MM.1S (cell line): ENCODE results near the gene CMIP.
A peak's percentile ranks its signal among the peaks of the same experiment; 100 is the strongest.
"Not testable (repeated sequence)": the region's sequence is repeated elsewhere in the genome, so short reads cannot be mapped to it uniquely, and the experiment has no call there.

Experiments used
- DNase-seq: peaks from one replicate; pipeline ENCODE4 v3.0.0-alpha.2; 2015
- H2AFZ ChIP-seq: fragments of 300-600 bp; sonication (generic); 2 replicates; pipeline ENCODE4 v1.6.0; 2016; ENCODE audit warnings: antibody characterized with exemption, low read length
- H3F3A ChIP-seq: fragments of 300-600 bp; sonication (generic); 2 replicates; pipeline ENCODE4 v1.6.1; 2016; ENCODE audit warnings: mild to moderate bottlenecking, antibody characterized with exemption, low read length, moderate library complexity, mixed read lengths; ENCODE audit not compliant: insufficient read depth
- H3K27ac ChIP-seq: fragments of 300-600 bp; sonication (generic); 2 replicates; pipeline ENCODE4 v1.5.1; 2016; ENCODE audit warnings: mild to moderate bottlenecking, low read length
- H3K27me3 ChIP-seq: fragments of 300-600 bp; sonication (generic); replicated peaks from 2 replicates; pipeline ENCODE4 v1.6.0; 2016; ENCODE audit warnings: low read length; ENCODE audit not compliant: insufficient read depth
- H3K36me3 ChIP-seq: fragments of 300-600 bp; sonication (generic); replicated peaks from 2 replicates; pipeline ENCODE4 v1.6.1; 2016; ENCODE audit warnings: mild to moderate bottlenecking, low read length, mixed read lengths; ENCODE audit not compliant: insufficient read depth
- H3K4me1 ChIP-seq: fragments of 300-600 bp; sonication (generic); 2 replicates; pipeline ENCODE4 v1.6.1; 2016; ENCODE audit warnings: low read length, mixed read lengths
- H3K4me2 ChIP-seq: fragments of 300-600 bp; sonication (generic); 2 replicates; pipeline ENCODE4 v1.6.0; 2016; ENCODE audit warnings: low read depth, low read length
- H3K4me3 ChIP-seq: fragments of 300-600 bp; sonication (generic); 2 replicates; pipeline ENCODE4 v1.5.1; 2016; ENCODE audit warnings: low read length, mixed read lengths
- H3K79me2 ChIP-seq: fragments of 300-600 bp; sonication (generic); 2 replicates; pipeline ENCODE4 v1.6.1; 2016; ENCODE audit warnings: mixed run types, low read length, mixed read lengths
- H3K9ac ChIP-seq: fragments of 300-600 bp; sonication (generic); 2 replicates; pipeline ENCODE4 v1.6.1; 2016; ENCODE audit warnings: low read length, mixed read lengths
- H3K9me2 ChIP-seq: fragments of 300-600 bp; sonication (generic); replicated peaks from 2 replicates; pipeline ENCODE4 v1.6.1; 2016; ENCODE audit warnings: mild to moderate bottlenecking, low read length, mixed read lengths; ENCODE audit not compliant: insufficient read depth
- H3K9me3 ChIP-seq: fragments of 300-600 bp; sonication (generic); replicated peaks from 2 replicates; pipeline ENCODE4 v1.6.1; 2016; ENCODE audit warnings: mild to moderate bottlenecking, low read length, mixed read lengths; ENCODE audit not compliant: insufficient read depth
- H4K20me1 ChIP-seq: fragments of 300-600 bp; sonication (generic); 2 replicates; pipeline ENCODE4 v1.6.1; 2016; ENCODE audit warnings: mild to moderate bottlenecking, low read length, moderate library complexity, mixed read lengths; ENCODE audit not compliant: insufficient read depth
- EZH2 ChIP-seq: fragments of 300-600 bp; sonication (generic); optimal IDR thresholded peaks from 2 replicates; pipeline ENCODE3; 2017; ENCODE audit warnings: low read depth, mild to moderate bottlenecking, antibody characterized with exemption, low read length, mixed read lengths
- EZH2phosphoT487 ChIP-seq: fragments of 300-600 bp; sonication (generic); IDR thresholded peaks from 2 replicates; pipeline ENCODE4 v1.6.1; 2018; ENCODE audit warnings: antibody characterized with exemption, low read length
- TF ChIP-seq, protein P1 (sequence below): fragments of 300-600 bp; sonication (generic); IDR thresholded peaks from 2 replicates; pipeline ENCODE4 v1.5.1; 2016; ENCODE audit warnings: antibody characterized with exemption, low read length, mixed read lengths

CMIP gene

DNA sequence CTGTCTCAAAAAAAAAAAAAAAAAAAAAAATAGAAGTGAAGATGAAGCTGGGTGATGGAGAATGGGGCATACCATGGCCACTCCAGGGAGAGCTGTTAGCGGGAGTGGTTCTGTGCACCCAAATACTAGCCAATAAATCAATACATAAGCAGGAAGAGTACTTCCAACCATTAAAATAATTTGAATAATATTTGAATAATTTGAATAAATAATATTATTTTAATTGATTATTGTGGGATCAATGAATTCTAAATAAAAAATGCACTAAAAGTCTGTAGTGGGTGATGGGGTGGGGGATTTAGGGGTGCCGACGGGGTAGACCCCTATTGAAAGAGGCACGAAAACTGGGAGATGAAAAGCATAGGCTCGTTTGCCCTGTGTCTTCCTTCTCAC, 41.4 kb upstream of the CMIP start:
- Histone ChIP-seq H3F3A (no peaks in the 10 kb centered on the region), H3K9ac (no peak overlapping the region), H3K79me2 (no peaks in the 10 kb centered on the region), H3K36me3 (no peaks in the 10 kb centered on the region), H3K4me2 (peak overlapping the region; percentile 68; the same call in 1 of the 2 replicates), H4K20me1 (no peaks in the 10 kb centered on the region), H2AFZ (0 out of 2 replicates have a peak overlapping the region, but pooled peaks have one; percentile 53), H3K9me2 (no peaks in the 10 kb centered on the region), H3K4me3 (no peak overlapping the region), H3K4me1 (no peaks in the 10 kb centered on the region), H3K9me3 (no peaks in the 10 kb centered on the region), H3K27ac (no peak overlapping the region), H3K27me3 (no peaks in the 10 kb centered on the region)
- TF ChIP-seq EZH2phosphoT487 (no peak), EZH2 (no peak)
- TF ChIP-seq, protein P1, sequence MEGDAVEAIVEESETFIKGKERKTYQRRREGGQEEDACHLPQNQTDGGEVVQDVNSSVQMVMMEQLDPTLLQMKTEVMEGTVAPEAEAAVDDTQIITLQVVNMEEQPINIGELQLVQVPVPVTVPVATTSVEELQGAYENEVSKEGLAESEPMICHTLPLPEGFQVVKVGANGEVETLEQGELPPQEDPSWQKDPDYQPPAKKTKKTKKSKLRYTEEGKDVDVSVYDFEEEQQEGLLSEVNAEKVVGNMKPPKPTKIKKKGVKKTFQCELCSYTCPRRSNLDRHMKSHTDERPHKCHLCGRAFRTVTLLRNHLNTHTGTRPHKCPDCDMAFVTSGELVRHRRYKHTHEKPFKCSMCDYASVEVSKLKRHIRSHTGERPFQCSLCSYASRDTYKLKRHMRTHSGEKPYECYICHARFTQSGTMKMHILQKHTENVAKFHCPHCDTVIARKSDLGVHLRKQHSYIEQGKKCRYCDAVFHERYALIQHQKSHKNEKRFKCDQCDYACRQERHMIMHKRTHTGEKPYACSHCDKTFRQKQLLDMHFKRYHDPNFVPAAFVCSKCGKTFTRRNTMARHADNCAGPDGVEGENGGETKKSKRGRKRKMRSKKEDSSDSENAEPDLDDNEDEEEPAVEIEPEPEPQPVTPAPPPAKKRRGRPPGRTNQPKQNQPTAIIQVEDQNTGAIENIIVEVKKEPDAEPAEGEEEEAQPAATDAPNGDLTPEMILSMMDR = no peak
- no peak for DNase-seq

DNA sequence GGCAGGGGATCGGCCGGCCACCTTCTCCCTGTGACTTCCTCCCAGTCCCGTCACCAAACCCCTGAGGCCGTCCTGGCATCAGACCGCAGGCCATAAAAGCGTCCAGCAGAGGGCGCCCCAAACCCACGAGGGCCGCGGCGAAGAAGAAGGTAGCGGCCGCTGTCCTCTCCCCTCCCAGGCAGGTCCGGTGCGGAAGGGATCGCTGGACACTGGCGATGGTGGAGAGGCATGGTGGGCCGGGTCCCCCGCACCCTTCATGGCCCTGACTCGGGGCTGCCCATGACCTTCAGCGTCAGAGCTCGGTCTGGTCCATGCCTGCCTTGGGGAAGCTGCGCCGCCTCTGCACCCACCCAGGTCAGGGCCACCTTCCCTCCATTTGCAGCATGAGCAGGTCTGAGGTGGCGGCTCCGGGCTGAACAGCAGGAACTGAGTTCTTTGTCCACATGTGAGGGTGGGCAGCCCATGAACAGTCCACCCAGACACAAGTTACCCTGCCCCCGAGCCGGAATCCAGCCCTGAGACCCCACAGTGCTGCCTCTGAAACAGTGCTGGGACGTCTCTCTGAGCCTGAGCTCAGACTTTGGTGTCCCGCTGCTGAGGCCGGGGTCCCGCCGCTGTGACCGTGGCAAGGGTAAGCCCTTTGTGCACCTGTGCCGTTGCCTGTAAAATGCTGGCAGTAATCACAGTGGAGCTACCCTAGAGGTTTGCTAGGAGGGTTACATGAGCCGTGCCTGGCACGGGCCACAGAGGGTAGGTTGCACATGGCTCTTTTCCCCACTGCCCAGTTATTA, 40.8 kb upstream of the CMIP start:
- TF ChIP-seq, protein P1 = peak; percentile 67
- no peak for TF ChIP-seq EZH2
- peak overlapping the region; percentile 53; the same call in 1 of the 2 replicates for H2AFZ ChIP-seq
- no peaks in the 10 kb centered on the region for H4K20me1 ChIP-seq
- no peaks in the 10 kb centered on the region for H3K36me3 ChIP-seq
- no peak overlapping the region for H3K27ac ChIP-seq
- no peaks in the 10 kb centered on the region for H3K9me3 ChIP-seq
- H3K4me2 ChIP-seq = peak overlapping the region; percentile 68
- no peaks in the 10 kb centered on the region for H3K79me2 ChIP-seq
- no peaks in the 10 kb centered on the region for H3K4me1 ChIP-seq
- DNase-seq = peak; percentile 57
- H3F3A ChIP-seq = no peaks in the 10 kb centered on the region
- H3K9ac ChIP-seq = no peak overlapping the region
- no peak overlapping the region; the same call in 1 of the 2 replicates for H3K4me3 ChIP-seq
- no peaks in the 10 kb centered on the region for H3K27me3 ChIP-seq
- H3K9me2 ChIP-seq = no peaks in the 10 kb centered on the region

DNA sequence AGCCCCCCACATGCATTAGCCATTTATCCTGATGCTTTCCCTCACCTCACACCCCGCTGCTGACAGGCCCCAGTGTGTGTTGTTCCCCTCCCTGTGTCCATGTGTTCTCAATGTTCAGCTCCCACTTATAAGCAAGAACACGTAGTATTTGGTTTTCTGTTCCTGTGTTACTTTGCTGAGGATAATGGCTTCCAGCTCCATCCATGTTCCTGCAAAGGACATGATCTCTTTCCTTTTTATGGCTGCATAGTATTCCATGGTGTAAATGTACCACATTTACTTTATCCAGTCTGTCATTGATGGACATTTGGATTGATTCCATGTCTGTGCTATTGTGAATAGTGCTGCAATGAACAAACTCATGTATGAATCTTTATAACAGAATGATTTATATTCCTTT, 39.6 kb upstream of the CMIP start:
- H3K4me2 ChIP-seq, H3K9me3 ChIP-seq, H3K9ac ChIP-seq, H4K20me1 ChIP-seq, H2AFZ ChIP-seq, H3F3A ChIP-seq, H3K4me1 ChIP-seq, H3K27me3 ChIP-seq, H3K9me2 ChIP-seq, H3K79me2 ChIP-seq, H3K36me3 ChIP-seq, H3K27ac ChIP-seq, H3K4me3 ChIP-seq, DNase-seq: not testable (repeated sequence)

- no peaks in the 10 kb centered on the region for H3K79me2 ChIP-seq
- no peak overlapping the region for H2AFZ ChIP-seq
- H4K20me1 ChIP-seq = no peaks in the 10 kb centered on the region
- no peak for DNase-seq
- no peak overlapping the region for H3K27ac ChIP-seq
- H3K9ac ChIP-seq = no peak overlapping the region
- TF ChIP-seq EZH2 (no peak), EZH2phosphoT487 (no peak)
- TF ChIP-seq, protein P1 = no peak
- no peaks in the 10 kb centered on the region for H3K36me3 ChIP-seq
- H3K4me3 ChIP-seq = no peak overlapping the region
- no peaks in the 10 kb centered on the region for H3K9me2 ChIP-seq
- H3K4me2 ChIP-seq = no peak overlapping the region
- no peaks in the 10 kb centered on the region for H3K9me3 ChIP-seq
- H3K4me1 ChIP-seq = no peaks in the 10 kb centered on the region
- no peaks in the 10 kb centered on the region for H3K27me3 ChIP-seq
- H3F3A ChIP-seq = no peaks in the 10 kb centered on the region
Observed at GRCh38 chr16:81405702-81406113, 38.9 kb upstream of the CMIP start.
